ENCODE data around the gene LAMC3.
"Not testable (repeated sequence)": the region's sequence is repeated elsewhere in the genome, so short reads cannot be mapped to it uniquely, and the experiment has no call there.

The LAMC3 gene

DNA sequence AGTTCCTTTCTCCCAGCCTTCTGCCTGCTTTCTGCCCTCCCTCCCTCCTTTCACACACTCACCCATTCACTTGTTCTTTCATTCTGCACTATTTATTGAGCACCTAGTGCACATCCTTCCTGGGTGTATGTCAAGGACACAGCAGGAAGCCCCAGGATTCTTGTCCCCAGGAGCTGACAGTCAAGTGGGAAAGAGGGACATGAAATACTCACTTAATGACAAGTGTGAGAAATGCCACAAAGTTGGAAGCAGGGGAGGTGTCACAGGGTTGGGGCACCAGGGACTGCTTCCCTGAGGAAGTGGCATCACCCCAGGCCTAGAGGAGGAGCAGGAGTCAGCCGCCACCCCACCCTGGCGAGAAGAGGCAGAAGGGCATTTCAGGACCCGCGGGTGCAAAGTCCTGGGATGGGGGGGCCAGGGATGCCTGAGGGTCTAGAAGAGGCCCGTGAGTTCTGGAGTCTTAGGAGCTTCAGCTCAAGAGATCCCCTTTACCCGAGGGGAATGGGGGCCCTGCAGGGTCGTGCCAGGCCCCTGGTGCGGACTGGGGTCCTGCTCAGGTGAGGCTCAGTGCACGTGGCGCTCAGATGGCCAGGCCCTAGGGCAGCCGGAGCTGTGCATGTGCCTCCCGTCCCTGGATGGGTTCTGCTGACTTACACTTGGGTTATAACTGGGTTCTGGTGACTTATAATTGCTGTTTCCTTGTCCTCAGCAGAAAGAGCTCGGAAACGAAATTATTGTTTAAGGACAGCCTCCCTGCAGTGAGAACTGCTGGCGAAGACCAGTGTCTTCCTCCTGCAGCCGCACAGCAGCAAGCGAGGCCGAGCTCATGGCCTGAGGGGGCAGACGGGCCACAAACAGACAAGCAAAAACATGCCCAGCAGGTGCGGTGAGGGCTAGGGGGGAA lies 16.9 kb upstream of the LAMC3 start:
- no peak for DNase-seq (ENCODE audit: low spot score)

DNA sequence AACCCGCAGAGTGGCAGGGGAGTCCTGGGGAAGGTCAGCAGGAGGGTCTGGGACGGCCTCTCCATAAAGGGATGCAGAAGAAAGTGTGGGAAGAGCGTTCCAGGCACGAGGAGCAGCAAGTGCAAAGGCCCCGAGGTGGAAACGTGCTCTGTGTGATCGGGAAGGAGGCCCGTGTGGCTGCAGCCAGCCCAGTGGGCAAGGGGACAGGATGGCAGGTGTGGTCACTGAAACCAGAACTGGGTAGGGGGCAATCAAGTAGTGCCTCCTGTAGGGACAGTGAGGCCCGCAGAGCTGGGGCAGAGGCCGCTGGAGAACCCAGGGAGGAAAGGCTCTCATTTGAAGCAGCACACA lies 16.3 kb upstream of the LAMC3 start:
- DNase-seq (ENCODE audit: low spot score): peak; percentile 45

DNA sequence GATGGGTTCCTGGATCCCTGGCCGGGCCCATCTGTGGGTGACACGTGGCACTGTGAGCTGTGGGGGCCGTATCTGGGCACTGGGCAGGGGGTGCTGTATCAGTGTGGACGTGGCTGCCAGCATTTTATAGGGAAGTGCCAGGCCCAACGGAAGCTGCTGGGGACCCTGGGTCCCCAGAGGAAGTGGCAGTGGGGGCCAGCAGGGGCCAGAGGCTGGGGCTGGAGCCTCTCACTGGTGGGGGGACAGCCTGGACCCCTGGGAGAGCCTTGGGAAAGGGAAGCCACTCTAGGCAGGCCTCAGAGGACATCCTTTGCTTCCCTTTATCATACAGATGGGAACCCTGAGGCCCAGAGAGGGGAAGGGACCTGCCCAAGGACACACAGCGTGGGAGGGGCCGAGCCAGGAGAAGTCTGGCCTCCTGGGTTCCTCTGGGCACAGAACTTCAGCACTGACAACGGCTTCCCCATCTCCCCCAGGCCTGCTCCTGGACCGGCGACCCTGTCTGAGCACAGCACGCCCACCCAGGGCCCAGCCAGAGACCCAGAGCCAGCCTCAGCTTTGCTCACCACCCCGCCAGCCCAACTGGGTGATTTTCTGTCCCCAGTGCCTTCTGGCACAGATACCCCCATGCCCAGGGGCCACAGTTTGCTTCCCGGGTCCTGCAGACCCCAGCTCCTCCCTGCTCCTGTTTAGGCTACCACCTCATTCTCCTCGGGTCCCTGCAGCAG lies 15.5 kb upstream of the LAMC3 start:
- peak; percentile 31 for DNase-seq (ENCODE audit: low spot score)

DNA sequence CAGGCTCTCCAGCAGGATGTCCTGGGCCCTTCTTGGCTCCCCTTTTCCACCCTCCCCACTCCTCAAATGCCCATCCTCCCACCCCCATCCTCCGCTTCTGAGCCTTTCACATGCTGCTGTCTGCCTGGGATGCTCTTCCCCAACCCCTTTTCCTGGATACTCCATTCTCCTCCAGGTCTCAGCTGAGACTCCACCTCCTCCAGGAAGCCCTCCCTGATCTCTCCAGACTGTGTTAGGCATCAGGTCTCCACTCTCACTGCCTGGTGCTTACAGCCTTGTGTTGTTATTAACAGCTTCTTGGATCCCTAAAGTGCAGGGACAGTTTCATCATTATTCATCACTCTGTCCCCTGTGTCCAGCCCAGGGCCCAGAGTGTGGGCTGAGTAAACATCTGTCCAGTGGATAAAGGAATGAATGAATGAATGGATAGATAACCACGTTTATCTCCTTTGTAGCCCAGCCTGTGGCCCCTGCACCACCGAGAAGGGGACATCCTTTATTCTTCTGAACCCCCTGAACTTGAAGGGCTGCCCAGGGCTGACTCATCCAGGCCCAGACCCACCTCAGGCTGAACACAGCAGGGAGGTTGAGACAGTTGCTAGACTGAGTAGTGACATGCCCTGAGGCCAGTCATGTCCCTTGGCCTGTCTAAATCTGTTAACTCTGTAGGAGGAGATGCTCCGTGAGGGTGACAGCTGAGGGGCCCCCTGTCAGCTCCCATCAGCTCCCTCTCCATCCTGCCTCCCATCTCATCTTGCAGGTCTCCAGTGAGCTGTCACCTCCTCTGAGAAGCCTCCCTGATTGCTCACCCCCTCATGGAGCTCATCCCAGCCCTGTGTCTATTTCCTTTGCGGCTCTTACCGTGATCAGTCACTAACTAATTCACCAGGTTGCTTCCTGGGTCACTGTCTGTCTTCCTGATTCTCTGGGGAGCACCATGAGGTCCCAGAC lies 14.6 kb upstream of the LAMC3 start:
- DNase-seq (ENCODE audit: low spot score): peak; percentile 39

DNA sequence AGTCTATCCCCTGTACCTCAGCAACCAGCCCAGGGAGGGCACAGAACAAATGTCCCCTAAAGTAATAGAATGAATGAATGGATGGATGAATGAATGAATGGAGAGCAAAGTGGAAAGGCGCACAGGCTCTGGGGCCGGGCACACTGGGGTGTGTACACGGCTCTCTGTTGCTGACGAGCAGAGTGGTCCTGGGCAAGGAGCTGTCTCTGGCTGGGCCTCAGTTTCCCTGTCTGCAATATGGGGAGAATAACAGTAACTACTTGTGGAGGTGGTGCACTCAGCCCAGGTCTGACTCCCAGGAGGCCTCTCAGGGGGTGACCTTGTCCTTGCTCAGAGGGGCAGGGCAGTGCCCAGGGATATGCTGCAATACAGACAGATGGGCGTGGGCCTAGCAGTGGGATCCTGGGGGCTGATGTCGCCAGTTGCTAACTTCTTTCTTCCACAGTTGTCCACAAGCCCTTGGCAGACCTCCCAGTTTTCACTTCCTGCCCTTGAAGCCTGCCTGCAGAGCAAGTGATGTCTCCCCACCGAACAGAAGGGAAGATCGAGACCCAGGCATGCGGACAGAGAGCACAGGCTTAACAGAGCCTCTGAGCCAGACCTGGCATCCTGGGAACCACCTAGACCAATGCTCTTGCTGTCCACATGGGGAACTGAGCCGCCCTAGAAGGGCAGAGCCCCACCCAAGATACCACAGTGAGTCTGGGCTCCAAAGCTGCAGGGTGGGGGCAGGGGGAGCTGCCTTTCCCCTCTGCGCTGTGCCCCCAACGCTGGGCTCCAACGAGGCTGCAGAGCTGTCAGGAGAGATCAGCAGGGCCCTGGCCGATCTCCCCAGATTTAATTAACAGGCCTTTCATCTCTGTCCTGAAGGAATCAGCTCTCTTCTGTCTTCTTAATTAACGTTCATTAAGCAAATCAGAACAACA lies 13.6 kb upstream of the LAMC3 start:
- peak; percentile 48 for DNase-seq (ENCODE audit: low spot score)

DNA sequence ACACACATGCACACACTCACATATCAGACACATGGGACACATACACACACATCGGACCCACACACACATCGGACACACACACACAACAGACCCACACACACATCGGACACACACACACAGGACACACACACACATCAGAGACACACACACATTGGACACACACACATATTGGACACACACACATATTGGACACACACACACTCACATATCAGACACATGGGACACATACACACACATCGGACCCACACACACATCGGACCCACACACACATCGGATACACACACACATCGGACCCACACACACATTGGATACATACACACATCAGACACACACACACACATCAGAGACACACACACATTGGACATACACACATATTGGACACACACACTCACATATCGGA lies 12.8 kb upstream of the LAMC3 start:
- peak; percentile 38 for DNase-seq (ENCODE audit: low spot score)

DNA sequence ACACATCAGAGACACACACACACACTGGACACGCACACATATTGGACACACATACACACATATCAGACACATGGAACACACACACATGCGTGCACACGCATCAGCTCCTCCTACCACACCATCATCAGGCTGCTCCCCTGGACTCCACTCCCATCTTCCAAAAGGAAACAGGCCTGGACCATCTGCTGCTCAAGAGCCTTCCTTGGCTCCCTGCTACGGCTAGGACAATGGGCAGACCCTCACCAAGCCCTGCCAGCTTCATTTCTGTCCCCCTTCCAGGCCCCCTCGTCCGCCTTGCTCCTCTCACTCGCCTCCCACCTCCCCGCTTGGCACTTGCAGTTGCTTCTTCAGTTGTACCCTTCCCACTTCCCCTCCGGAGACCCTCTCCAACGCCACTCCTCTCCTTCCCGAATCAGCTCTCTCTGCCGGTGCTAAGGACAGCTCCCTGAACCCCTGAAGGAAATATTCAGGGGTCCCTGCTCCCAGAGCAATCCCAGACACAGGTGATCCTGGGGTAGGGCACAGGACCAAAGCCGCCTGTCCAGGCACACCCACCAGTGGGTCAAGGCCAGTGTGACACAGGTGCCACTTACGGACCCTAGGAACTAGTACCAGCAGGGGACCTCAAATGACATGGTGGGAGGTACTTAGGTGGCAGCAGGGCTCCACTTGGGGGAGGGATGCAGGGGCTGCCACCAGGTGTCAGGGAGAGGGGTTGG lies 12.1 kb upstream of the LAMC3 start:
- DNase-seq (ENCODE audit: low spot score): peak; percentile 42

DNA sequence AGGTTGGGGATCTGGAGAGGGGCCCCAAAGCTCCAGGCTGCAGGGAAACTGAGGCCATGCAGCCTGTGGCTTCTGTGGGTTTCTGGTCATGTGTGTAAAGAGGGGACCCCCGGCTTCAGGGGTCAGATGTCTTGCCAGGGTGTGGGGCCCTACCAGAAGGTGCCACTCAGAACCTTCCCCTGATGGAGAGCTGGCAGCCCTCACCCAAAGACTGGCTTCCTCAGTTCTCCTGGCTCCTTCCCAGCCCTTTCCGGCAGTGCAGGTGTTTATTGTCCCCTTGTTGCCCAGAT lies 11.6 kb upstream of the LAMC3 start:
- DNase-seq (ENCODE audit: low spot score): peak; percentile 39

DNA sequence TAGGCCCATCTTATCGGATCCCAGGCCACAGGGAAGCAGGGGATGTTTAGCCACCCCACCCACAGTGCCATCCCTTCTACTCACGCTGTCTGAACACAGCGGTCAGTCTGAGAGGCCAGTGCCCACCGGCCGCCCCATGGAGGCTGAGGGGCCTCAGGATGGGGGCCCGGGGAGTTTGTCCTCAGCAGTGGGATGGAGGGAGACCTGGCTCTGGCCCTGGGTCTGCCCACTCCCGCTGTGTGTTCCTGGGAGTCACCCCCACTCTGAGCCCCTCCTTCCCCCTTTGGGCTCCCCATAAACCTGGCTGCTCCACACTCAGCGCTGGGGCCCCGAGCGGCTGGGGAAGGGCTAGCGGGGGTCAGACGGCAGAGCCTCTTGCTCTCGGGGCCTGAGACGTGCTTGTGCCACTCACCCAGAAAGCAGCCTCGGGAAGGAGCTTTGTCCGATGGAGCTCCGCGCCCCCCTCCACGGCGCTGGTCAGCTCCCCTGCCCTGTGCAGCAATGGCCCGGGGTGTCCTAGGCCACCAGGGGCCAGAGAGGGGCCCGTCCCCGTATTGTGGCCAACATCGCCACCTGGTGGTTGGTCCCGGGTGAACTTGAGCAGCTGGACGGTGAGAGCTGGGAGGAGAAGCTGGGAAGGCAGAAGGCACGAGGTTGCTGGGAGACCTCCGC lies 10.9 kb upstream of the LAMC3 start:
- peak; percentile 92 for DNase-seq (ENCODE audit: low spot score)

DNA sequence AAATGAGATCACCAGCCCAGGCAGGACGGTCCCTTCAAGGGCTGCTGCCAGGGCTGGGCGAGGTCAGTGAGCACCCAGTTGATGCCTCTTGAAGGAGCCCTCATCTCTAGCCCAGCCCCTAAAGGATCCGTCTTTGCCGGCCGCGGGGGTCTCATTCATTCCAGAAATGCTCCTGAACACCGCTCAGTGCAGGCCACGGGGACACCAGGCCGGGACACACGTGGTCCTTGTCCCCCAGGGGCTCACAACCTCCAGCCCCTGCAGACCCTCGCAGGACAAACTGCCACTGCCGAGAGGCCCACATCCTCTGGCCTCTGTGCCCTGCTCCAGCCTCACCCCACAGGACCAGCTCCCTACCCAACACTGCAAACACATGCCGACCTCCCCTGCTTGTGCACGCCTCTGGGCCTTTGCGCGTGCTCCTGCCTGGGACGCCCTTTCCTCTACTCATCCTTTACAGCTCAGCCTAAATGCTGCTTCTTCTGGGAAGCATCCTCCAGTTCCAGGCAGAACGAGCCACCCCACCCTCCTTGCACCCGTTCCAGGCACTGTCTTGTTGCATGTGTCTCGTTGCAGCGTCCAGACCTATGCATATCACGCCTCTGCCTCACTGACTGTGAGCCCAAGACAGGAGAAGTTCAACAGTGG lies 10.3 kb upstream of the LAMC3 start:
- DNase-seq (ENCODE audit: low spot score): no peak

DNA sequence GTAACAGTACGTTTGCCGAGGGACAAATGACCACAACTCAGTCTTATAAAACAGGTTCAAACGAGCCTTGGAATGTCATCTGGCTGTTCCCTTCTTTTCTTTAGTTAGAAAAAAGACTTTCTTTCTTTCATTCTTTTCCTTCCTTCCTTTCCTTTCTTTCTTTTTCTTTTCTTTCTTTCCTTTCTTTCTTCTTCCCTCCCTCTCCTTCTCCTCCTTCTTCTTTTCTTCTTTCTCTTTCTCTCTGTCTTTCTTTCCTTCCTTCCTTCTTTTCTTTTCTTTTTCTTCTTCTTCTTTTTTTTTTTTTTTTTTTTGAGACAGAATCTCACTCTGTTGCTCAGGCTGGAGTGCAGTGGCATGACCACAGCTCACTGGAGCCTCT lies 9.7 kb upstream of the LAMC3 start:
- no peak for DNase-seq (ENCODE audit: low spot score)

DNA sequence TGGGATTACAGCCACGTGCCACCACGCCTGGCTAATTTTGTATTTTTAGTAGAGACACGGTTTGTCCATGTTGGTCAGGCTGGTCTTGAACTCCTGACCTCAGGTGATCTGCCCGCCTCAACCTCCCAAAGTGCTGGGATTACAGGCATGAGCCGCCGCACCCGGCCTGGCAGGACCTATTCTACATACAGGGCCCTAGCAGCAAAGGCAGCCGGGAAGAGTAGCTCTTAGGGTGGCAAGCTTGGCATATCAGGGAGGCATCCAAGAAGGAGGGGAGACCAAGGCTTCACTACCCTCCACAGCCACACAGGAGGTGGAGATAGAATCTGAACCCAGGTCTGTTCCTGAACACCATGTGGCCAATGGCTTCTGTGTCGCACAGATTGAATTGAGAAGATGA lies 8.4 kb upstream of the LAMC3 start:
- DNase-seq (ENCODE audit: low spot score): not testable (repeated sequence)

DNA sequence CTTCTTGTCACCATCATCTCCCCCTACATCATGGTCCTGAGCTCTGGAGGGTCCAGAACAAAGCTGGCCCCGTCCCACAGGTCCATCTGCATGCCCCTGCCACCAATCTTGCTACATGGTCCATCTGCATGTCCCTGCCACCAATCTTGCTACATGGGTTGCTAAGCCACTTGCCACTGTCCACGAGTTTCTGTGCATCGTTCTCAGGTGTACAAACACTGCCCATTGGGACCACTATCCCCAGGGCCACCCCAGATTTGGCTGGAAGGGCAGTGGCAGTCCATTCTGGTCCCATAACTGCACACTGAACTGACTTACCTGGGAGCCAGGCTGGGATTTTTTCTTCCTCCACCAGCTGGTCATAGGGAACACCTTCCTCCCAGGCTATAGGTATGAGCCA lies 8.0 kb upstream of the LAMC3 start:
- peak; percentile 34 for DNase-seq (ENCODE audit: low spot score)

DNA sequence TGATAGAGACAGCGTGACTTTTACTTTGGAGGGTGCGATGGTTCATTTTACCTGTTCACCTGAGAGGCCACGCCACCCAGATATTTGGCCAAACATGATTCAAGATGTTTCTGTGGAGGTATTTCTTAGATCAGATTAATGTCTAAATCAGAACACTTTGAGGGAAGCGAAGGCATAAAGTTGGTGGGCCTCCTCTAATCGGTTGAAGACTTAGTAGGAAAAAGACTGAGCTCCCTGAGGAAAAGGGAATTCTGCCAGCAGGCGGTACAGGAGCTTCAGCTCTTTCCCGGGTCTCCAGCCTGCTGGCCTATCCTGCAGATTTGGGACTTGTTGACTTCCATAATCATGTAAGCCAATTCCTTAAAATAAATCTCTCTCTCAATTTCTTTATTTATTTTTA lies 7.0 kb upstream of the LAMC3 start:
- DNase-seq (ENCODE audit: low spot score): no peak

DNA sequence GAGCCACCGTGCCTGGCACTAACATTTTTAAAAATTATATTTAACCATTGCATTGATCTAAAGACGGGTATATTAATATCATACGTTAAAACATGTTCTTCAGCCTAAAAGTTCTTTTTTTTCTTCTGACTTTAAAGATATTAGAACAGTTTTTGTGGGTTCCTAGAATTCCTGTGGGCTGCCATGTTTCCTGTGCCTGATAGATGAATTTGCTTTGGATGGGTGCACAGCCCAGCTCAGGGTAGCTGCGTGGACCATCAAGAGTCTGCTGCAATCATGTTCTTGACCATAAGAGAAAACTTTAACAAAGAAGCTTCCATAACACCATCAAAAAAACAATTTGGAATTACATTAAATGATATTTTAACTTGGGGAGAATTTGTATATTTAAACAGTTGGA lies 2.4 kb upstream of the LAMC3 start:
- DNase-seq (ENCODE audit: low spot score): no peak

DNA sequence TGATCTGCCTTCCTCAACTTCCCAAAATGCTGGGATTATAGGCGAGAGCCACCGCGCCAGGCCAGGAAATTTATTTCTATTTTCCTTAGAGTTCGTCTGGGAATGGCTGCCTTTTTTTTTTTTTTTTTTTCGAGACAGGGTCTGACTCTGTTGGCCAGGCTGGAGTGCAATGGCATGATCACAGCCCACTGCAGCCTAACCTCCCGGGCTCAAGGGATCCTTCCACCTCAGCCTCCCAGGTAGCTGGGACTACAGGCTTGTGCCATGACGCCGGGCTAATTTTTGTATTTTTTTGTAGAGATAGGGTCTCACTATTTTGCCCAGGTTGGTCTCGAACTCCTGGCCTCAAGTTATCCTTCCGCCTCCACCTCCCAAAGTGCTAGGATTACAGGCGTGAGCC lies 888 bp upstream of the LAMC3 start:
- DNase-seq (ENCODE audit: low spot score): no peak

DNA sequence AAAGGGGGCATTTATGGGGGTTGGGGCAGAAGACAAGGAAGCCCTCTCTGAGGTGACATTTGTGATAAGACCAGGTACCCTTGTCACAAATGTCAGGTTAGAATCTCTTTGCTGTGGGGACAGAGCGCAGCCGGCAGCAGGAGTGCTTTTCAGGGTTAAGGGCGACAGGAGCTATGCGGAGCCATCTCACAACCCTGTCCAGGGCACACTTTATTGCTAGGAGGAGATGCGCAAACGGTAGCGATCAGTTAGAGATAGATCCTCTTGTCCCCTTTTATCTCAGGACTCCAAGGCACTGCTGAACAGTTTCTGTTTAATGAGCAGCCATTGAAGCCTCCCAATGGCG lies 438 bp upstream of the LAMC3 start:
- no peak for DNase-seq (ENCODE audit: low spot score)

DNA sequence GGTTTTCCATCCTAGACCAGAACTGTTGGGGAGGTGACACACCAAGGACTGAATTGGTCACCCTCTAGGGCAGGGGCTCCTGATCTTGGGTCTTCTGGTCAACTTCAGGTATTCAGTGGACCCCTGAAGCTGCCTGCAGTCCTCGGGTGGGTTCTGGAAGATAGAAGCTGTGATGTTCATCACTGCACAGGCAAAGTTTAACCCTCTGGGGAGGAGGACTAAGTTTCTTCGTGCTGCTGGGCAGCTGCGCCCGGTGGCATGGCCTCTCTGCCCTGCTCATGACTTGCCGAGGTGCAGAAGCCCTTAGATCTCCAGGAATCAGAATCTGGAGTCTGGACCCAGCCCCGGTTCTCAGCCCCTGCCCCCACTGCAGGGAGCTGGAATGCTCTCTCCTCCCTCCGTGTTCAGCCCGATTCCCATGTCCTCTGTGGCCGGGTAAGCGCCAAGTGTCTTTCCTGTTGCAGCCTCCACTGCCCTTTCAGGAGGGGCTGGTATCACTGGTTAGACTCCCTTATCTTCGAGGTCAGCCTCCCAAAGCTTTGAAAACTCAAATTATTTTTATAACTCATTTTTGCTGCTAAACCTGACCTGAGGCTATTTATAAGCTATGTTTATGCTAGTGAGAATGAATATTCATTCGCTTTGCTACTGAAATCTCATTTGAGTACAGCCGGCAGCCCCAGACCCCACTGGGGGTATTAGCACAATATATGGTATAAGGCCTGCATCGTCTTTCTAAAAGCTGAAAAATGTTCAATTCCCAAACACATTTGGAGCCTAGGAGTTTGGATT lies 1.7 kb downstream of the LAMC3 start:
- no peak for DNase-seq (ENCODE audit: low spot score)
